GM13977 (cell line): ENCODE measurements around the gene NRGN.
A peak's percentile ranks its signal among the peaks of the same experiment; 100 is the strongest.

Experiments used
- DNase-seq: peaks from one replicate; pipeline ENCODE4 v3.0.0; 2012; ENCODE audit warnings: low spot score
- CTCF ChIP-seq: IDR thresholded peaks from 2 replicates; pipeline ENCODE4 v1.5.1; 2012; ENCODE audit warnings: mild to moderate bottlenecking, control low read depth; ENCODE audit not compliant: insufficient read depth; ENCODE audit errors: extremely low read depth, missing control alignments
- in situ Hi-C: fragments of 300-500 bp; cut with MboI; formaldehyde crosslinking; loops from one replicate; pipeline ENCODE4 v1.12.0; 2022; ENCODE audit warnings: low sequenced_read_pairs, low pct_unique_long_range_greater_than_20kb, mixed read lengths, inconsistent platforms; ENCODE audit not compliant: unreplicated experiment

Gene NRGN

GRCh38 chr11:124776865-124777645 is 37.3 kb downstream of the NRGN start:
- DNase-seq, result no peak
- no peak for TF ChIP-seq CTCF
- in situ Hi-C loops, result no loop called here

GRCh38 chr11:124778281-124778680 is 38.5 kb downstream of the NRGN start:
- no peak for DNase-seq
- TF ChIP-seq CTCF, result peak; percentile 8
- in situ Hi-C loops, result no loop called here

GRCh38 chr11:124779568-124779967 is 39.8 kb downstream of the NRGN start:
- no peak for TF ChIP-seq CTCF
- no peak for DNase-seq
- in situ Hi-C loops, result no loop called here

- no peak for DNase-seq
- no peak for TF ChIP-seq CTCF
- in situ Hi-C loops, result no loop called here
These were observed 43.3 kb downstream of the NRGN start for GRCh38 chr11:124783002-124783401.

- no peak for TF ChIP-seq CTCF
- in situ Hi-C loops, result no loop called here
- DNase-seq, result no peak
These were observed 44.3 kb downstream of the NRGN start for GRCh38 chr11:124784051-124784450.

- no peak for DNase-seq
- no peak for TF ChIP-seq CTCF
- in situ Hi-C loops, result no loop called here
These were observed 48.8 kb downstream of the NRGN start for GRCh38 chr11:124788521-124788920.
